ENCODE results near the gene RNF214. TPM values are rescaled to one million over a fixed set of nuclear protein-coding genes. Genes with fewer than 3 reads are reported as not detected.
A peak's percentile ranks its signal among the peaks of the same experiment; 100 is the strongest.

RNF214 gene
- total and polyA plus RNA-seq, 12 donors = 7.3 to 33.5 (median 25.4) TPM

DNA sequence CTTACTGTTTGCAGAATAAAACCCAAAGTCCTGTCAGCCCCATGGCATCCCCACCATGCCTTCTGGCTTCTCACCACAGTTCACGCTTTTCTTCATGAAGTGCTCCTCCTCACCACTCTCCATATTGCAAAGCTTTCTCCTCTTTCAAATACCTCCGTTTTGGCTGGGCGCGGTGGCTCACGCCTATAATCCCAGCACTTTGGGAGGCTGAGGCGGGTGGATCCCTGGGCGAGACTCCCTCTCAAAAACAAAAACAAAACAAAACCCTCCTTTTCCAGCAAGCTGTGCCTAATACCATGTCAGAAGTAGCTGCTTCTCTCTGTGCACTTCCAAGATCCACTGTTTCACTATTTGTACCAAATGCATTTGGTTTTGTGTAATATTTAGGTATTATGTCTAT is 76.8 kb downstream of the RNF214 start:
- TF ChIP-seq CTCF (IDR thresholded peaks at IDR 0.05) = no peak
- ATAC-seq = no peak
- Histone ChIP-seq H3K27me3 (no peaks in the 10 kb centered on the region), H3K27ac (no peak overlapping the region), H3K36me3 (peaks cover 0 to 11% (median 0%) of the 10 kb centered on the region in 9 donors), H3K4me1 (peaks cover 0 to 15% (median 2%) of the 10 kb centered on the region in 9 donors), H3K4me3 (no peak overlapping the region), H3K9me3 (no peaks in the 10 kb centered on the region)
- intact Hi-C loops (cut with DNase I) = no loop called here
- no peak for DNase-seq
- 89 to 93% methylated on average over 7 of the region's 7 CpGs for WGBS, 2 donors

DNA sequence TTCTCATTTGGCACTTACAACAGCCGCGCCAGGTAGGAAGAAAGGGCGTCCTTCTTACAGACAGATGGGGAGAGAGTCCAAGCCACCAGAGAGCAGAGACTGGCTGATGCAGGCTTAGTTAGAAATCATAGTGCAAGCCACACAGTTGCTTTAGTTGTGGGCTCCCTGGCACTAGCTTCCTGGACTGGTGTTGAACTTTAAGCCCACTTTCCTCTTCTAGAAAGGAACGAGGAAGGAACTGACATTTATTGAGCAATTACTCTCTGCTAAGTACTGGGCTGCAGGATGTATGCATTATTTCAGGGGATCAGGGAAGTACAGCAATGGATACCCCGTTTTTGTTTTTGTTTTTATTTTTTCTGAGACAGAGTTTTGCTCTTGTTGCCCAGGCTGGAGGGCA is 80.6 kb downstream of the RNF214 start:
- no peak overlapping the region for H3K27ac ChIP-seq
- DNase-seq (no peak), ATAC-seq (no peak)
- H3K27me3 ChIP-seq = peaks cover 0 to 8% (median 0%) of the 10 kb centered on the region in 7 donors
- intact Hi-C loops (cut with DNase I) = loop anchor here in 1 of 10 donors (10.0 kb wide), 1 partner anchor 78 kb away; the partner anchor contains the start of genes PCSK7 and RNF214
- peaks cover 0 to 6% (median 0%) of the 10 kb centered on the region in 9 donors for H3K36me3 ChIP-seq
- no peak overlapping the region for H3K4me3 ChIP-seq
- no peaks in the 10 kb centered on the region for H3K9me3 ChIP-seq
- TF ChIP-seq CTCF (IDR thresholded peaks at IDR 0.05) = no peak
- H3K4me1 ChIP-seq = peaks cover 11 to 37% (median 22%) of the 10 kb centered on the region in 9 donors
- WGBS, 2 donors = 82 to 89% methylated on average over 5 of the region's 5 CpGs

DNA sequence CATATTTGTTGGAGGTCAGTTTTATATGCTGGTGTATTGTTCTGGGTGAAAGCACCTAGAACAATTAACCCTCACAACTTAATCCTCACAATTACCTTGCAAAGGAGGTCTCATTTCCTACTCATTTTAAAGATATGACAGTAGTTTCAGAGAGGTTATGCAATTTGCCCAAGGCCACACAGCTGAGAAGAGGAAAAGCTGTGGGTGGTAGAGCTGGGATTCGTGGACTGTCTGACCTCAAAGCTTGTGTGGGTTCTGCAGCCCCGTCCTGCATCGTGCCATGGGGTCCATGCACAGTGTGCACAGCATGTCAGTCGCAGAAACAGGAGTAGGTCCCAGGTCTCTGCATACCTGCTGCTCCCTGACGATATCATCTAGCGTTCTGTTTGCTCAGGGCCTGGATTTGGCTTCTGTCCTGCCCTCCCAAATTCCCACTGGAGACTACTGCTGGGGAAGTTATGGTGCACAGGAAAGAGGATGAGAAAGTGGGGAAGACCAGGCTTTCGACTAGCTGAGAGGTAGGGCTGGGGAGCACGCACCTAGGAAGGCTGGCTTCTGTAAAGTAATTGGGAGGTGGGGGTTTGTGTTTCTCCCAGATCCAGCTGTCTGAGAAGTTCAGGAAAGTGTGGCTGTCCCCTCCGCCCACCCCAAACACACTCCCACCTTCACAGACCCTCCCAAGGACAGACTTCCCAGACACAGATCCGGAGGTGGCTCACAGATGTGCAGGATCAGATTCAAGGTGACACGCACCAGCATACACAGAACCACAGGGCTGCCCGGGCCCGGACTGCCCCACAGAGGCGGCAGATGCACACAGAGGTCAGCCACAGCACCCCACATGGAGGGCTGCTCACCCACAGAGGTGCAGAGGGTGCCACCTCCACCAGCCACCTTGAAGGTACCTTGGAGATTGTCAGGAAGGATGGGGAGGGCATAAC is 81.6 kb downstream of the RNF214 start:
- H3K27me3 ChIP-seq = peaks cover 0 to 8% (median 0%) of the 10 kb centered on the region in 7 donors
- peaks cover 0 to 6% (median 0%) of the 10 kb centered on the region in 9 donors for H3K36me3 ChIP-seq
- DNase-seq (no peak), ATAC-seq (peak in 1 of 8 donors; percentile 23)
- TF ChIP-seq CTCF (IDR thresholded peaks at IDR 0.05) = no peak
- peaks cover 11 to 37% (median 22%) of the 10 kb centered on the region in 9 donors for H3K4me1 ChIP-seq
- H3K27ac ChIP-seq = no peak overlapping the region
- WGBS, 2 donors = 80 to 84% methylated on average over 14 of the region's 14 CpGs
- intact Hi-C loops (cut with DNase I) = loop anchor here in 1 of 10 donors (10.0 kb wide), 1 partner anchor 79 kb away; the partner anchor contains the start of genes PCSK7 and RNF214
- H3K4me3 ChIP-seq = peak overlapping the region in 7 of 10 donors; percentile 70 to 95 (median 90)
- no peaks in the 10 kb centered on the region for H3K9me3 ChIP-seq

GRCh38 chr11:117314840-117315239 is 82.4 kb downstream of the RNF214 start:
- peak overlapping the region in 9 of 10 donors; percentile 65 to 95 (median 89) for H3K4me3 ChIP-seq
- H3K9me3 ChIP-seq = no peaks in the 10 kb centered on the region
- H3K27me3 ChIP-seq = peaks cover 0 to 8% (median 0%) of the 10 kb centered on the region in 7 donors
- DNase-seq (no peak), ATAC-seq (peak in 1 of 8 donors; percentile 21)
- intact Hi-C loops (cut with DNase I) = loop anchor here in 2 of 10 donors (5.0 to 10.0 kb wide), 2 partner anchors 80 to 83 kb away; partner anchors contain the start of genes PCSK7 (in 2 of the 2) and RNF214 (in 2 of the 2)
- H3K36me3 ChIP-seq = peaks cover 0 to 6% (median 0%) of the 10 kb centered on the region in 9 donors
- TF ChIP-seq CTCF (IDR thresholded peaks at IDR 0.05) = no peak
- no peak overlapping the region for H3K27ac ChIP-seq
- peaks cover 11 to 37% (median 22%) of the 10 kb centered on the region in 9 donors for H3K4me1 ChIP-seq
- 19 to 22% methylated on average over 10 of the region's 10 CpGs for WGBS, 2 donors

Data from heart right ventricle (tissue), 16 donors.